GM19043 (cell line): ENCODE results near the gene UNC13B.

ENCODE experiments used
- ATAC-seq: cut with Tn5 transposase; IDR thresholded peaks from one replicate; pipeline ENCODE4 v1.9.1; 2021; ENCODE audit warnings: low read depth; ENCODE audit not compliant: unreplicated experiment

UNC13B gene

DNA sequence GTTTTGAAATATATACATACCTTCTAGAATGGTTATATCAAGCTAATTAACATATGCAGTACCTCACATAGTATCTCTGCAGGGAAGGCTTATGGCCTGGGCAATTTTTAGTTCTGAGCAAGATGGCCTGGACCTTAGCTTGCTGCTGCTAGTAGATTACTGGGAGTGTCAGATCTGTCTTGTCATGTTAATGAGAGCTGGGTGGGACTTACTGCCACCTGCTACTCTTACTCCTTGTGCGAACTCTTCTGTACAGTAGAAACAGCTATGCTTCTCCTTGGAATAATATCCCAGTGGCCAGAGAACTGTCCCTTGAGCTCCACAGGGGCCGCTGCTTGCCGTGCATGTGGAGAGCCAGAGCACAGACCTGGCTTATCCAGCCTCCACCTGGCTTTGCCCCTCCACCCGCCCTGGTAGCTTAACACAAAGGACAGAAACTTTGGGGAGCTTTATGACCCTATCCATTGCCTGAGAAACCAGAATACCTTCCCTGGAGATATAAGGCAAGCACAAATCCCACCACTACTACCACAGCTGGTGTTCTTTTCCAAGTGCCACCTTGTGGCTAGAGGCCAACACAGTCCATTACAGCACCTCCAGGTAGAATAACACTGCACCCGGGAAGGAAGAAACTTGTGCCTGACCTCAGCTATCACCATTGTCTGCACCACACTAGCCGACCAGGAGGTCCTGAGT lies 253.7 kb downstream of the UNC13B start:
- no peak for ATAC-seq

DNA sequence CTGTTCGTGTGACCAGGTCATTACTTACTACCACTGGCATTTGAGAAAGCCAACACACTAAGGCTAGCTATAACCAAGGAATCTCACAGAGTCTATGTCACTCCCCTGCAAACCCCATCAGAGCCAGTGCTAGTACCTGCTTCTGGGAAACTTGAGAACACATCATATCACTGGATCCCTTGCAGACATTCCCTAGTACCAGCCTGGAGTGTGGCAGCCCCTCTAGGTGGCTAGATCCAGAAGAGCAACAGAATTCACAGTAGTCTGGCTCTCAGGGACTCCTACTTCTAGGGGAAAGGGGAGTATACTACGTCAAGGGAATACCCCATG lies 254.3 kb downstream of the UNC13B start:
- no peak for ATAC-seq

- no peak for ATAC-seq
These were observed 260.5 kb downstream of the UNC13B start for GRCh38 chr9:35422346-35422745.

DNA sequence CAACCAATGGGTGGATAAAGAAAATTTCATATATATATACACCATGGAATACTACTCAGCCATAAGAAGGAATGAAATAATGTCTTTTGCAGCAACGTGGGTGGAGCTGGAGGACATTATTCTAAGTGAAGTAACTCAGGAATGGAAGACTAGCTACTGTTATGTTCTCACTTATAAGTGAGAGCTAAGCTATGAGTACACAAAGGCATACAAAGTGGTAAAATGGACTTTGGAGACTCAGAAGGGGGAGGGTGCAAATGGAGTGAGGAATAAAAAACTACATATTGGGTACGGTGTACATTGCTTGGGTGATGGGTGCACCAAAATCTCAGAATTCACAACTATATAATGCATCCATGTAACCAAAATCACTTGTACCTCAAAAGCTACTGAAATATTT lies 260.9 kb downstream of the UNC13B start:
- no peak for ATAC-seq

- ATAC-seq = no peak
These were observed 261.7 kb downstream of the UNC13B start for GRCh38 chr9:35423499-35423898.

DNA sequence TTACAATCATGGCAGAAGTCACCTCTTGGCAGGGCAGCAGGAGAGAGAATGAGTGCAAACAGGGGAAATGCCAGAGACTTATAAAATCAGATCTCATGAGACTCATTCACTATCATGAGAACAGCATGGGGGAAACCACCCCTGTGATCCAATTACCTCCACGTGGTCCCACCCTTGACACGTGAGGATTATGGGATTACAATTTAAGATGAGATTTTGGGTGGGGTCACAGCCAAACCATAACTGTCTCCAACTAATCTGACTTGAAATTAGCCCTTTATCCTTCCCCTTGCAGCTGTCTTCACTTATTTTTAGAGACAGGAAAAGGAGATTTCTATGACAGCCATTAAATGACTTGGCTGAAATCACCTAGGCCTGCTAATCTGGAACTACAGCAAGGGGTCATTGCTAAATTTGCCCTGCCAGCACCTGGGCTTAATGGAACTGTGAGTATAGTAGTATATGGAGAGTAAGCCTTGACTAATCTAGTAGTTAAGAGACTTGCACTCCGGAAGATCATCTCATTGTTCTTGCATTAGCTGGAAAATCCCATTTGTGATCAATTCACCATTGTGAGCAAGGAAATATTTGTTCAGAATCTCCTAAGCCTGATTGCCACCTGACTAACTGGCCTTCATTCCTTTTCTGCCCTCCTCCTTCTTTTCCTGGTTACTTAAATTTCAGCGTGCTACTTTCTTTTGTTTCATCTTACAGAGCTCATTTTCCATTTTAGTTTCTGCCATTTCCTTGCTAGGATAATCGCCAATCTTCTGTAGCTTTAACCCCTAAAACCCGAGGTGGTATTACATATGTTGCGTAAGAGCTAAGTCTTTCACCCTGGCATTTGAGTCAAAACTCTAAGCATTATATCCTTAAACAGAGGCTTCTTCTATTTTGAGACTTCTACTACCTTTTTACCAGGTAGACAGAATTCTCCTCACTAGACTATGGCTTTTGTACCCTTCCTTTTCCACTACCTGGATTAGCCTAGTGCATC lies 262.8 kb downstream of the UNC13B start:
- no peak for ATAC-seq

- ATAC-seq = no peak
These were observed 264.8 kb downstream of the UNC13B start for GRCh38 chr9:35426627-35427026.

DNA sequence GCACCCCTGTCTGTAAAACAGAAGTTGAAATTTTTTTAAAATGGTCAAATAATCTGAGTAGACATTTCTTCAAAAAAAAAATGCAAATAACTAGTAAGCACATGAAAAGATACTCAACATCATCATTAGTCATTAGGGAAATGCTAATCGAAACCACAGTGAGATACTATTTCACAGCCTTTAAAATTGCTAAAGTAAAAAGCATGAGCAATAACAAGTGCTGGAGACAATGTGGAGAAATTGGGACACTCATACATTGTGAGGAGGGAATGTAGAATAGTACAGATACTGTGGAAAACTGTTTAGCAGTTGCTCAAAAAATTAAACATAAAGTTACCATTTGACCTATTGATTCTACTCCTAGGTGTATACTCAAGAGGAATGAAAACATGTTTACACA lies 269.7 kb downstream of the UNC13B start:
- ATAC-seq = no peak

DNA sequence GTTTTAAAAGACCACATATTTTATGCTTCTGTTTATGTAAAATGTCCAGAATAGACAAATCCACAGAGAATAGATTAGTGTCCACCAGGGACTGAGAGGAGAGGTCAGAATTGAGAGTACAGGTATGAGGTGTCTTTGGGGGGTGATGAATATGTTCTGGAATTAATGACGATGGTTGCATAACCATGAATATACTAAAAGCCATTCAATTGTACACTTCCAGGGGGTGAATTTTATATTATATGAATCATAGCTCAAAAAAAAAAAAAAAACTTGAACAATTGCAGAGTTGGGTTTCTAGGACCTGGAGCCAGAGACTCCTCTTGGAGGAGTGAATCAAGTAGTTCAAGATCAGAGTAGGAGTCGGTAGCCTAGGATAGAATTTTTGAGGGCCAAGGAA lies 270.3 kb downstream of the UNC13B start:
- ATAC-seq = no peak

- ATAC-seq = no peak
These were observed 275.1 kb downstream of the UNC13B start for GRCh38 chr9:35436933-35437332.

DNA sequence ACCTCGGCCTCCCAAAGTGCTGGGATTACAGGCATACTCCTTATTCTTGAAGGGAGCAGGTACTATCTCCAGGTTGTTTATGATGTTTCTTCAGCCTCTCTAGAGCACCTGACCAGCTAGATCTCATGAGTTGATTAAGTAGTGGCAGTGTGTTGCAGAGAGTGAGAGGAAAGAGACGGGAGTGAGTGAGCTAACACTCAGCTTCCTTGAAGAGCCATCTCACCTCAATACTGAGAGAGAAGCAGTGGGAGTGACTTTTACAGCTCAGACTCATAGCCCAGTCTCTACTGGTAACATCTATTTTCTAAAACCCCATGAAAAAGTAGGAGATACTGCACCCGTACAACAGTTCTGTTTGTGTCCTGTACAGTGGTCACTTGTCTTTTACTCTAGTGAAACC lies 284.2 kb downstream of the UNC13B start:
- no peak for ATAC-seq

DNA sequence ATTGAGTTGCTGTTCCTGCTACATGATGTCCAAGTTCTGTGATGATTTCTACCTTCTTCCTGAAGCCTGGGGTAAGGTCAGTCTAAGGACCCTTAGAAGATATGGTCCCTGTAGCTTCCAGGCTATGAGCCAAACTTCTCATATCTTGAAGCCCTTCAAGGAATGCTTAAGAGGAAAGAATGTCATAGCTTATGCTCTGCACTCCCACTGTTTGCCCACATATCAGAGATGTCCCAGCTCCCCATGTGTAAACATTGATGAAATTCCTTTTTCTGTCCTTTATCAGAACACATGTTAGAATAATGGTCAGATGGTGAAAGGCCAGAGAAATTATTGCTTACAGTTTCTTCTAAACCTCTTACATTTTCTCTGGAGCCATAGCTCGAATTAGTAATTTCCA lies 286.7 kb downstream of the UNC13B start:
- no peak for ATAC-seq

DNA sequence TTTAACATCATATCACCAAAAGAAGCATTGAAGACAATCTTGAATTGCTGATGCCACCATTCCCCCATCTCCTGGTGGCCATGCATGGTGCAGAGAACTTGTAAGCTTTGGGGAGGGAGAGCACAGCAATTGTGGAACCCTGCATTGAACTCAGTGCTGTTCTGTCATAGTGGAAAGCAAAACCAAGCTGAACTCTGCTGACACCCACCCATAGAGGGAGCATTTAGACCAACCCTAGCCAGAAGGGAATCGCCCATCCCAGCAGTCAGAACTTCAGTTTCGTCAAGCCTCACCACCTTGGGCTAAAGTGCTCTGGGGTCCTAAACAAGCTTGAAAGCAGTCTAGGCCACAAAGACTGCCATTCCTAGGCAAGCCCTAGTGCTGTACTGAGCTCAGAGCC lies 290.7 kb downstream of the UNC13B start:
- no peak for ATAC-seq

DNA sequence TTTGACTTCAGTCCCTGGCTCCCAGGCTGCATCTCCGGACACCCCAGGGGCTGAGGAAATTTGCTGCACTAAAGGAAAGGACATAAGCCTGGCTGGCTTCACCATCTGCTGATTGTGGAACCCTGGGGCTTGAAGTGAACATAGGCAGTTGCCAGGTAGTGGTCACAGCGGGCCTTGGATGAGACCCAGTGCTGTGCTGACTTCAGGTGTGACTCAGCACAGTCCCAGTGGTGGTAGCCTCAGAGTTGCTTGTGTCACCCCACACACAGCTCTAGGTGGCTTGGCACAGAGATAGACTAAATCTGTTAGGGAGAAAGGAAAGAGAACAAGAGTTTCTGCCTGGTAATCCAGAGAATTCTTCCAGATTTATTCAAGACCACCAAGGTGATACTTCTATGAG lies 292.0 kb downstream of the UNC13B start:
- no peak for ATAC-seq
